Daoy (cell line): ENCODE data around the gene RPL36. TPM values are rescaled to one million over a fixed set of nuclear protein-coding genes. Genes with fewer than 3 reads are reported as not detected.

Source experiments
- total RNA-seq: library from RNA; depleted of rRNA; stranded (reverse); fragments of >200 nt; shearing (Covaris generic); gene quantifications from 2 replicates; pipeline ENCODE4 v1.2.3, GENCODE V29; 2014; rRNA removed

Gene RPL36
- total RNA-seq, 1 experiment from 2014 or later: 864 TPM

Other genes with a start within 250 kb of the RPL36 start
- gene ZNRF4, start 234.9 kb upstream of the RPL36 start, total RNA-seq: not detected in 2 replicates
- gene TINCR, start 122.3 kb upstream of the RPL36 start, total RNA-seq: 0.12 and 0.40 TPM in 2 replicates
- 29.7 and 32.4 TPM in 2 replicates for gene SAFB2, start 67.5 kb upstream of the RPL36 start, total RNA-seq
- gene SAFB, start 67.2 kb upstream of the RPL36 start, total RNA-seq: 47.0 and 57.0 TPM in 2 replicates
- 70.3 and 76.2 TPM in 2 replicates for gene MICOS13, start 9.8 kb upstream of the RPL36 start, total RNA-seq
- 2.2 and 6.3 TPM in 2 replicates for gene HSD11B1L, start 9.3 kb upstream of the RPL36 start, total RNA-seq
- 65.1 and 81.0 TPM in 2 replicates for gene LONP1, start 29.9 kb downstream of the RPL36 start, total RNA-seq
- not detected in 2 replicates for gene CATSPERD, start 30.3 kb downstream of the RPL36 start, total RNA-seq
- 2.7 and 3.7 TPM in 2 replicates for gene PRR22, start 94.5 kb downstream of the RPL36 start, total RNA-seq
- gene DUS3L, start 100.9 kb downstream of the RPL36 start, total RNA-seq: 84.5 and 95.7 TPM in 2 replicates
- 0.11 and 0.24 TPM in 2 replicates for gene NRTN, start 114.8 kb downstream of the RPL36 start, total RNA-seq
- gene FUT6, start 149.4 kb downstream of the RPL36 start, total RNA-seq: not detected in 2 replicates
- not detected in 2 replicates for gene FUT3, start 161.2 kb downstream of the RPL36 start, total RNA-seq
- not detected in 2 replicates for gene FUT5, start 180.2 kb downstream of the RPL36 start, total RNA-seq
- 354 and 408 TPM in 2 replicates for gene NDUFA11, start 213.5 kb downstream of the RPL36 start, total RNA-seq
- gene VMAC, start 214.6 kb downstream of the RPL36 start, total RNA-seq: 0.89 and 1.7 TPM in 2 replicates
- gene CAPS, start 224.0 kb downstream of the RPL36 start, total RNA-seq: 1.6 and 1.8 TPM in 2 replicates